ENCODE data around the gene C11orf21.

DNA sequence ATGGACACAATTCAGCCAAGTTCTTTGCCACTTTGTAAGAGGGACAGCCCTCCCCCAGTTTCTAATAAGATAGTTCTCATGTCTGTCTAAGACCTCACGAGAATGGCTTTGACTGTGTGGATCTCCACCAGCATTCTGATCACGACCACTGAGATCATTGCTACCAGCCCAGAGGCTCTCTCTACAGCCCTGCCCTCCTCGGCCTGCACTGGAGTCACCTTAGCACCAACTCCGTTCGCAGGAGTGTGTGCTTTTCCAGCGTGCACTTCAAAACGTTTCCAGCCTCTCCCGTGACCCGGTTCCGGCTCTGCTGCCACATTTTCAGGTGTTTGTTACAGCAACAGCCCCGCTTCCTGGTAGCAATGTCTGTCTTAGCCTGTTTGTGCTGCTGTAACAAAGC lies 26.3 kb upstream of the C11orf21 start:
- TF ChIP-seq SIN3A (IDR thresholded peaks at IDR 0.05; ENCODE audit: borderline replicate concordance, low read depth, low read length): no peak
- no peak for TF ChIP-seq RFX5 (IDR thresholded peaks at IDR 0.05; ENCODE audit: low read length)
- TF ChIP-seq RXRA (IDR thresholded peaks at IDR 0.05; ENCODE audit: borderline replicate concordance, low read depth): no peak
- TF ChIP-seq, protein P1, sequence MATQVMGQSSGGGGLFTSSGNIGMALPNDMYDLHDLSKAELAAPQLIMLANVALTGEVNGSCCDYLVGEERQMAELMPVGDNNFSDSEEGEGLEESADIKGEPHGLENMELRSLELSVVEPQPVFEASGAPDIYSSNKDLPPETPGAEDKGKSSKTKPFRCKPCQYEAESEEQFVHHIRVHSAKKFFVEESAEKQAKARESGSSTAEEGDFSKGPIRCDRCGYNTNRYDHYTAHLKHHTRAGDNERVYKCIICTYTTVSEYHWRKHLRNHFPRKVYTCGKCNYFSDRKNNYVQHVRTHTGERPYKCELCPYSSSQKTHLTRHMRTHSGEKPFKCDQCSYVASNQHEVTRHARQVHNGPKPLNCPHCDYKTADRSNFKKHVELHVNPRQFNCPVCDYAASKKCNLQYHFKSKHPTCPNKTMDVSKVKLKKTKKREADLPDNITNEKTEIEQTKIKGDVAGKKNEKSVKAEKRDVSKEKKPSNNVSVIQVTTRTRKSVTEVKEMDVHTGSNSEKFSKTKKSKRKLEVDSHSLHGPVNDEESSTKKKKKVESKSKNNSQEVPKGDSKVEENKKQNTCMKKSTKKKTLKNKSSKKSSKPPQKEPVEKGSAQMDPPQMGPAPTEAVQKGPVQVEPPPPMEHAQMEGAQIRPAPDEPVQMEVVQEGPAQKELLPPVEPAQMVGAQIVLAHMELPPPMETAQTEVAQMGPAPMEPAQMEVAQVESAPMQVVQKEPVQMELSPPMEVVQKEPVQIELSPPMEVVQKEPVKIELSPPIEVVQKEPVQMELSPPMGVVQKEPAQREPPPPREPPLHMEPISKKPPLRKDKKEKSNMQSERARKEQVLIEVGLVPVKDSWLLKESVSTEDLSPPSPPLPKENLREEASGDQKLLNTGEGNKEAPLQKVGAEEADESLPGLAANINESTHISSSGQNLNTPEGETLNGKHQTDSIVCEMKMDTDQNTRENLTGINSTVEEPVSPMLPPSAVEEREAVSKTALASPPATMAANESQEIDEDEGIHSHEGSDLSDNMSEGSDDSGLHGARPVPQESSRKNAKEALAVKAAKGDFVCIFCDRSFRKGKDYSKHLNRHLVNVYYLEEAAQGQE (IDR thresholded peaks at IDR 0.05; ENCODE audit: low read depth, low read length): no peak
- TF ChIP-seq, protein P2, sequence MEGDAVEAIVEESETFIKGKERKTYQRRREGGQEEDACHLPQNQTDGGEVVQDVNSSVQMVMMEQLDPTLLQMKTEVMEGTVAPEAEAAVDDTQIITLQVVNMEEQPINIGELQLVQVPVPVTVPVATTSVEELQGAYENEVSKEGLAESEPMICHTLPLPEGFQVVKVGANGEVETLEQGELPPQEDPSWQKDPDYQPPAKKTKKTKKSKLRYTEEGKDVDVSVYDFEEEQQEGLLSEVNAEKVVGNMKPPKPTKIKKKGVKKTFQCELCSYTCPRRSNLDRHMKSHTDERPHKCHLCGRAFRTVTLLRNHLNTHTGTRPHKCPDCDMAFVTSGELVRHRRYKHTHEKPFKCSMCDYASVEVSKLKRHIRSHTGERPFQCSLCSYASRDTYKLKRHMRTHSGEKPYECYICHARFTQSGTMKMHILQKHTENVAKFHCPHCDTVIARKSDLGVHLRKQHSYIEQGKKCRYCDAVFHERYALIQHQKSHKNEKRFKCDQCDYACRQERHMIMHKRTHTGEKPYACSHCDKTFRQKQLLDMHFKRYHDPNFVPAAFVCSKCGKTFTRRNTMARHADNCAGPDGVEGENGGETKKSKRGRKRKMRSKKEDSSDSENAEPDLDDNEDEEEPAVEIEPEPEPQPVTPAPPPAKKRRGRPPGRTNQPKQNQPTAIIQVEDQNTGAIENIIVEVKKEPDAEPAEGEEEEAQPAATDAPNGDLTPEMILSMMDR (IDR thresholded peaks at IDR 0.05): no peak
- TF ChIP-seq SMC3 (IDR thresholded peaks at IDR 0.05; ENCODE audit: low read depth, low read length): no peak
- TF ChIP-seq, protein P3, sequence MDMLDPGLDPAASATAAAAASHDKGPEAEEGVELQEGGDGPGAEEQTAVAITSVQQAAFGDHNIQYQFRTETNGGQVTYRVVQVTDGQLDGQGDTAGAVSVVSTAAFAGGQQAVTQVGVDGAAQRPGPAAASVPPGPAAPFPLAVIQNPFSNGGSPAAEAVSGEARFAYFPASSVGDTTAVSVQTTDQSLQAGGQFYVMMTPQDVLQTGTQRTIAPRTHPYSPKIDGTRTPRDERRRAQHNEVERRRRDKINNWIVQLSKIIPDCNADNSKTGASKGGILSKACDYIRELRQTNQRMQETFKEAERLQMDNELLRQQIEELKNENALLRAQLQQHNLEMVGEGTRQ (IDR thresholded peaks at IDR 0.05; ENCODE audit: borderline replicate concordance, low read depth, low read length): no peak
- TF ChIP-seq, protein P4, sequence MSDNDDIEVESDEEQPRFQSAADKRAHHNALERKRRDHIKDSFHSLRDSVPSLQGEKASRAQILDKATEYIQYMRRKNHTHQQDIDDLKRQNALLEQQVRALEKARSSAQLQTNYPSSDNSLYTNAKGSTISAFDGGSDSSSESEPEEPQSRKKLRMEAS (IDR thresholded peaks at IDR 0.05; ENCODE audit: low read depth): no peak
- TF ChIP-seq, protein P5, sequence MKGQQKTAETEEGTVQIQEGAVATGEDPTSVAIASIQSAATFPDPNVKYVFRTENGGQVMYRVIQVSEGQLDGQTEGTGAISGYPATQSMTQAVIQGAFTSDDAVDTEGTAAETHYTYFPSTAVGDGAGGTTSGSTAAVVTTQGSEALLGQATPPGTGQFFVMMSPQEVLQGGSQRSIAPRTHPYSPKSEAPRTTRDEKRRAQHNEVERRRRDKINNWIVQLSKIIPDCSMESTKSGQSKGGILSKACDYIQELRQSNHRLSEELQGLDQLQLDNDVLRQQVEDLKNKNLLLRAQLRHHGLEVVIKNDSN (IDR thresholded peaks at IDR 0.05; ENCODE audit: borderline replicate concordance, low read depth): no peak
- TF ChIP-seq FOXM1 (IDR thresholded peaks at IDR 0.05; ENCODE audit: low read depth): no peak
- TF ChIP-seq EP300 (IDR thresholded peaks at IDR 0.05; ENCODE audit: borderline replicate concordance in 1 of 2, low read depth in 1 of 2, low read length in 1 of 2): no peak
- TF ChIP-seq NRF1 (IDR thresholded peaks at IDR 0.05; ENCODE audit: low read depth, low read length): no peak
